Body of pancreas (tissue), 4 donors: ENCODE data around the gene POLN. TPM values are rescaled to one million over a fixed set of nuclear protein-coding genes. Genes with fewer than 3 reads are reported as not detected.
A peak's percentile ranks its signal among the peaks of the same experiment; 100 is the strongest.

ENCODE experiments used
- ATAC-seq: fragments of 150-250 bp; one replicate; pipeline ENCODE4 v1.9.1; 2016
- DNase-seq, 4 donors: peaks; one replicate each; pipeline ENCODE4 v3.0.0-alpha.2; 2019
- H3K27ac ChIP-seq, 4 donors: fragments of 200-600 bp; sonication (generic); 1 replicate in 3 of 4; 2 replicates in 1 of 4; pipeline versions ENCODE4 v1.5.1 to v1.6.1; 2016 to 2019; ENCODE audit warnings: mild to moderate bottlenecking in 1 of 4, mixed read lengths in 1 of 4, moderate library complexity in 1 of 4
- H3K27me3 ChIP-seq, 2 donors: fragments of 200-600 bp; sonication (generic); one replicate each; pipeline ENCODE4 v1.6.0; 2016; ENCODE audit warnings: mild to moderate bottlenecking in 1 of 2
- H3K36me3 ChIP-seq, 2 donors: fragments of 200-600 bp; sonication (generic); replicated peaks in 1 of 2; 2 replicates each; pipeline ENCODE4 v1.5.1; 2016; ENCODE audit warnings: low read depth in 2 of 2; ENCODE audit not compliant: insufficient read depth in 1 of 2
- H3K4me1 ChIP-seq: fragments of 200-600 bp; sonication (generic); one replicate; pipeline ENCODE4 v1.6.0; 2016
- H3K4me3 ChIP-seq, 2 donors: fragments of 200-600 bp; sonication (generic); 1 replicate in 1 of 2; 2 replicates in 1 of 2; pipeline ENCODE4 v1.5.1; 2016 to 2019
- H3K9me3 ChIP-seq, 3 donors: fragments of 200-600 bp; sonication (generic); 1 replicate in 2 of 3; 2 replicates in 1 of 3; pipeline ENCODE4 v1.5.1; 2016
- POLR2A ChIP-seq, 3 donors: fragments of 450-650 bp; IDR thresholded peaks; one replicate each; pipeline ENCODE4 v1.6.1; 2016; ENCODE audit warnings: antibody characterized with exemption in 3 of 3, mild to moderate bottlenecking in 2 of 3
- WGBS, 2 donors: methylation state at CpG; one replicate each; pipeline ENCODE4 v1.1.5; 2017; 5-methylcytosine and 5-hydroxymethylcytosine counted together
- intact Hi-C: fragments of 100-400 bp; cut with DNase I; formaldehyde crosslinking; loops from one replicate; pipeline ENCODE4 v1.15.1; 2023
- total RNA-seq, 2 donors: library from RNA; depleted of rRNA; stranded (reverse); fragments of >200 nt; gene quantifications; one replicate each; pipeline ENCODE4 v1.1.0, GENCODE V29; 2016
- TF ChIP-seq, protein P1 (sequence below), 7 experiments: fragments of 450-650 bp in 4 of 7; fragments of 200-600 bp in 3 of 7; sonication (generic) in 3 of 7; IDR thresholded peaks; one replicate each; pipeline ENCODE4 v1.5.1; 2016 to 2019; ENCODE audit warnings: antibody characterized with exemption in 7 of 7

The POLN gene
- total RNA-seq, 2 donors from 2014 or later = 4.9 to 5.9 TPM

GRCh38 chr4:2246384-2247127 lies 4.6 kb upstream of the POLN start:
- 87 to 90% methylated on average over 3 to 15 of the region's 19 CpGs for WGBS, 2 donors
- H3K27ac ChIP-seq = no peak overlapping the region
- H3K36me3 ChIP-seq = peaks cover 0 to 20% of the 10 kb centered on the region in 2 donors
- DNase-seq (peak in 2 of 4 donors; percentile 11), ATAC-seq (no peak)
- intact Hi-C loops = no loop called here
- no peaks in the 10 kb centered on the region for H3K27me3 ChIP-seq
- peaks cover 3% of the 10 kb centered on the region for H3K4me1 ChIP-seq
- H3K4me3 ChIP-seq = no peak overlapping the region
- no peaks in the 10 kb centered on the region for H3K9me3 ChIP-seq
- TF ChIP-seq, protein P1, sequence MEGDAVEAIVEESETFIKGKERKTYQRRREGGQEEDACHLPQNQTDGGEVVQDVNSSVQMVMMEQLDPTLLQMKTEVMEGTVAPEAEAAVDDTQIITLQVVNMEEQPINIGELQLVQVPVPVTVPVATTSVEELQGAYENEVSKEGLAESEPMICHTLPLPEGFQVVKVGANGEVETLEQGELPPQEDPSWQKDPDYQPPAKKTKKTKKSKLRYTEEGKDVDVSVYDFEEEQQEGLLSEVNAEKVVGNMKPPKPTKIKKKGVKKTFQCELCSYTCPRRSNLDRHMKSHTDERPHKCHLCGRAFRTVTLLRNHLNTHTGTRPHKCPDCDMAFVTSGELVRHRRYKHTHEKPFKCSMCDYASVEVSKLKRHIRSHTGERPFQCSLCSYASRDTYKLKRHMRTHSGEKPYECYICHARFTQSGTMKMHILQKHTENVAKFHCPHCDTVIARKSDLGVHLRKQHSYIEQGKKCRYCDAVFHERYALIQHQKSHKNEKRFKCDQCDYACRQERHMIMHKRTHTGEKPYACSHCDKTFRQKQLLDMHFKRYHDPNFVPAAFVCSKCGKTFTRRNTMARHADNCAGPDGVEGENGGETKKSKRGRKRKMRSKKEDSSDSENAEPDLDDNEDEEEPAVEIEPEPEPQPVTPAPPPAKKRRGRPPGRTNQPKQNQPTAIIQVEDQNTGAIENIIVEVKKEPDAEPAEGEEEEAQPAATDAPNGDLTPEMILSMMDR (IDR thresholded peaks at IDR 0.05) = no peak
- no peak for TF ChIP-seq POLR2A (IDR thresholded peaks at IDR 0.05)

DNA sequence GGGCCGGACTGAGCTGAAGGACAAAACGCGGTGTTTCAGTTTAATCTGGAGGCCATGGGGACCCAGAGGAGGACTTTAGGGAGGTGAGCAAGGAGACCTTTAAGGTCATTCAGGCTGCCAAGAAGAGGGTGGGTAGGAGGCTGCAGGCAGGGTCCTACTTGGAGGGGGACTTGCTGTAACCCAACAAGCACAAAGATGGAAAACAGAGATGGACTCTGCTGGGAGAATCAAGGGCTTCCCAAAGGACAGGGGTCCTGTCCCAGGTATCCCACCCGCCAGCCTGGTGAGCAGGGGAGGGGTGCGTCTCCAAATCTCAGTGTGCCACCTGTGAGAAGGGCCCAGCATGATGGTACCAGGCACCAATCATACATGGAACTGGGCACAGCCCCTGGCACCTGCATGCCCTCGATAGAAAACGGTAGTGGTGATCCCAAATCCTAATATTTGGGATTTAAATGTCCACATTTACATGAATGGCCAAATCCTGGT lies 3.9 kb upstream of the POLN start:
- H3K4me3 ChIP-seq = no peak overlapping the region
- ATAC-seq = no peak
- no peak for DNase-seq
- H3K9me3 ChIP-seq = no peaks in the 10 kb centered on the region
- TF ChIP-seq, protein P1 (IDR thresholded peaks at IDR 0.05) = no peak
- TF ChIP-seq POLR2A (IDR thresholded peaks at IDR 0.05) = no peak
- 74% methylated on average over 7 of the region's 7 CpGs for WGBS, 2 donors
- H3K36me3 ChIP-seq = peaks cover 0 to 13% of the 10 kb centered on the region in 2 donors
- no peak overlapping the region for H3K27ac ChIP-seq
- intact Hi-C loops = no loop called here
- peaks cover 6% of the 10 kb centered on the region for H3K4me1 ChIP-seq
- no peaks in the 10 kb centered on the region for H3K27me3 ChIP-seq

DNA sequence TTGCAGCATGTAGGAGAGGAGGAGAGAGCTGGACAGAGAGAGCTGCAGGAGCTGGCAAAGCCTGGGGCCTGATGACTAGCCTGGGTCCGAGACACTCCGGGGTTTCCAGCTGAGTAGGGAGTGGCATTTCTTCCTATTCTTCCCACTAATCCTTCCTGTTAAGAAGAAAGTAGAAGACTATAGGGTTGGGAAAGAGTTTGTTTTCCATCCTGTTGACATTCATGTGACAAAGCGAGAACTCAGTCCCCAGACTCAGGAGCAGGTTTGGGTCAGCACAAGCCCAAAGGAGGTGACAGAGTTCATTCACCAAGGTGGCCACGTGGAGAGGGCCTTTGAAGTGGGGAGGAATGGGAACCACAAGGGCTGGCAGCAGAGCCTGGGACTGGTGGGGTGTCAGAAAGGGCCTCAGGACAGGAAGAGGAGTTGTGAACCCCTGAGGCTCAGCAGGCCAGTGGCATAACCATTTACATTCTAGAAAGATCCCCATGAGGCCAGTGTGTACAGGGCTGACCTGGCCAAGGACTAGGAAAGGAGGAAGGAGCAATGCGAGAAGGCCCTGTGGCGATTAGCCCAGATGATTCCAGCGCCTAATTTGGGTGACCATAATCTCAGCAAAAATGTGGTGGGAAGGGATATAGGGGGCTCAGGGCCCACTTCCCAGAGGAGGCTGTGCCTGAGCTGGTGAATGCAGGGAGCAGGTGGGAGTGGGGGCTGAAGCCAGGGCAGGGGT lies 3.3 kb upstream of the POLN start:
- Histone ChIP-seq H3K27ac (peak overlapping the region in 1 of 4 donors; percentile 3), H3K4me3 (no peak overlapping the region), H3K36me3 (peaks cover 0 to 9% of the 10 kb centered on the region in 2 donors), H3K4me1 (peaks cover 12% of the 10 kb centered on the region), H3K27me3 (no peaks in the 10 kb centered on the region), H3K9me3 (no peaks in the 10 kb centered on the region)
- DNase-seq (no peak), ATAC-seq (no peak)
- intact Hi-C loops = no loop called here
- TF ChIP-seq, protein P1 (IDR thresholded peaks at IDR 0.05) = no peak
- TF ChIP-seq POLR2A (IDR thresholded peaks at IDR 0.05) = no peak
- 57 to 73% methylated on average over 7 of the region's 7 CpGs for WGBS, 2 donors

GRCh38 chr4:2243681-2244380 lies 1.9 kb upstream of the POLN start:
- 56 to 57% methylated on average over 5 of the region's 5 CpGs for WGBS, 2 donors
- intact Hi-C loops = no loop called here
- H3K4me3 ChIP-seq = no peak overlapping the region
- no peaks in the 10 kb centered on the region for H3K36me3 ChIP-seq
- H3K9me3 ChIP-seq = no peaks in the 10 kb centered on the region
- TF ChIP-seq, protein P1 (IDR thresholded peaks at IDR 0.05) = peak in 2 of 7 experiments; percentile 7 to 33
- no peak for TF ChIP-seq POLR2A (IDR thresholded peaks at IDR 0.05)
- no peaks in the 10 kb centered on the region for H3K27me3 ChIP-seq
- peaks cover 26% of the 10 kb centered on the region for H3K4me1 ChIP-seq
- DNase-seq = peak in 3 of 4 donors; percentile 18 to 67 (median 30)
- ATAC-seq = no peak
- H3K27ac ChIP-seq = peak overlapping the region in 1 of 4 donors; percentile 37
